Adrenal gland (tissue), 12 donors: Measurements from ENCODE around the gene LRRC31. TPM values are rescaled to one million over a fixed set of nuclear protein-coding genes. Genes with fewer than 3 reads are reported as not detected.

ENCODE experiments used
- DNase-seq, 7 donors: peaks; one replicate each; pipeline ENCODE4 v3.0.0-alpha.2; 2019 to 2020
- H3K27ac ChIP-seq, 5 donors: fragments of 200-600 bp; sonication (generic) in 4 of 5; 1 replicate in 3 of 5; 2 replicates in 2 of 5; pipeline versions ENCODE4 v1.5.1 to v1.8.0; 2016 to 2020; ENCODE audit warnings: mild to moderate bottlenecking in 1 of 5
- H3K27me3 ChIP-seq: fragments of 200-600 bp; 2 replicates; pipeline ENCODE4 v1.8.0; 2021
- H3K36me3 ChIP-seq, 2 donors: fragments of 200-600 bp; replicated peaks in 1 of 2; 1 replicate in 1 of 2; 2 replicates in 1 of 2; pipeline versions ENCODE4 v1.5.1 to v1.8.0; 2018 to 2022
- H3K4me1 ChIP-seq, 2 donors: fragments of 200-600 bp; replicated peaks in 1 of 2; 1 replicate in 1 of 2; 2 replicates in 1 of 2; pipeline versions ENCODE4 v1.5.1 to v1.8.0; 2018 to 2021
- H3K4me3 ChIP-seq, 4 donors: fragments of 200-600 bp; sonication (generic) in 3 of 4; one replicate each; pipeline ENCODE4 v1.5.1; 2016 to 2018
- H3K9me3 ChIP-seq, 3 donors: fragments of 200-600 bp; sonication (generic) in 1 of 3; replicated peaks in 1 of 3; 1 replicate in 2 of 3; 2 replicates in 1 of 3; pipeline versions ENCODE4 v1.5.1 to v1.8.0; 2016 to 2021
- POLR2A ChIP-seq, 2 donors: fragments of 450-650 bp; IDR thresholded peaks; one replicate each; pipeline ENCODE4 v1.6.1; 2017; ENCODE audit warnings: antibody characterized with exemption in 2 of 2, mild to moderate bottlenecking in 2 of 2, moderate library complexity in 1 of 2
- WGBS, 4 donors: extraction: QIAGEN DNeasy Blood & Tissue Kit in 2 of 4; methylation state at CpG; one replicate each; pipeline versions ENCODE4 v1.1.5 to v1.1.7; 2013 to 2017; 5-methylcytosine and 5-hydroxymethylcytosine counted together
- intact Hi-C, 2 donors: fragments of 100-400 bp; cut with DNase I; formaldehyde crosslinking; loops; one replicate each; pipeline versions ENCODE4 v1.14.1 to v1.15.0; 2022 to 2023
- polyA plus RNA-seq, 3 donors: library from polyadenylated mRNA; stranded (reverse); fragments of 200-250 nt in 2 of 3; fragments of 350-450 nt in 1 of 3; fragmentation: Illumina TruSeq in 1 of 3; extraction: RNeasy Lipid Tissue Mini Kit (QIAGEN cat#74804) in 1 of 3; gene quantifications; one replicate each; pipeline ENCODE4 v1.2.3, GENCODE V29; 2013 to 2014
- total RNA-seq, 9 donors: library from RNA; depleted of rRNA in 4 of 9; stranded (reverse); fragments of >200 nt in 4 of 9; fragments of 120-200 nt in 1 of 9; fragmentation: NEBNext Ultra II Directional in 1 of 9; extraction: Animal tissue kit (Norgen Biotek cat#: 25700) in 1 of 9; gene quantifications; one replicate each; pipeline versions ENCODE4 v1.1.0 to v1.2.4, GENCODE V29; 2013 to 2023
- TF ChIP-seq, protein P1 (sequence below), 6 experiments: fragments of 450-650 bp in 4 of 6; fragments of 200-600 bp in 2 of 6; sonication (generic) in 1 of 6; IDR thresholded peaks; 1 replicate in 5 of 6; 2 replicates in 1 of 6; pipeline versions ENCODE4 v1.5.1 to v1.8.0; 2016 to 2021; ENCODE audit warnings: antibody characterized with exemption in 6 of 6, mild to moderate bottlenecking in 2 of 6, moderate library complexity in 1 of 6
- donor health status: healthy with polysubstance abuse.
- donor health status: Bipolar disorder and iron deficiency.
- donor health status: DM: yes; HTN: yes; CAD: no.
- donor health status: DM: no; HTN: no; CAD: no.
- donor health status: DM: no; HTN: no; CAD: no.
- donor health status: DM: yes; HTN: yes; CAD: no.

The LRRC31 gene
- total and polyA plus RNA-seq, 12 donors, result 0.06 TPM; not detected in 11

- TF ChIP-seq, protein P1, sequence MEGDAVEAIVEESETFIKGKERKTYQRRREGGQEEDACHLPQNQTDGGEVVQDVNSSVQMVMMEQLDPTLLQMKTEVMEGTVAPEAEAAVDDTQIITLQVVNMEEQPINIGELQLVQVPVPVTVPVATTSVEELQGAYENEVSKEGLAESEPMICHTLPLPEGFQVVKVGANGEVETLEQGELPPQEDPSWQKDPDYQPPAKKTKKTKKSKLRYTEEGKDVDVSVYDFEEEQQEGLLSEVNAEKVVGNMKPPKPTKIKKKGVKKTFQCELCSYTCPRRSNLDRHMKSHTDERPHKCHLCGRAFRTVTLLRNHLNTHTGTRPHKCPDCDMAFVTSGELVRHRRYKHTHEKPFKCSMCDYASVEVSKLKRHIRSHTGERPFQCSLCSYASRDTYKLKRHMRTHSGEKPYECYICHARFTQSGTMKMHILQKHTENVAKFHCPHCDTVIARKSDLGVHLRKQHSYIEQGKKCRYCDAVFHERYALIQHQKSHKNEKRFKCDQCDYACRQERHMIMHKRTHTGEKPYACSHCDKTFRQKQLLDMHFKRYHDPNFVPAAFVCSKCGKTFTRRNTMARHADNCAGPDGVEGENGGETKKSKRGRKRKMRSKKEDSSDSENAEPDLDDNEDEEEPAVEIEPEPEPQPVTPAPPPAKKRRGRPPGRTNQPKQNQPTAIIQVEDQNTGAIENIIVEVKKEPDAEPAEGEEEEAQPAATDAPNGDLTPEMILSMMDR (IDR thresholded peaks at IDR 0.05), result no peak
- no peak for TF ChIP-seq POLR2A (IDR thresholded peaks at IDR 0.05)
- H3K27ac ChIP-seq, result no peak overlapping the region
- 68 to 80% (median 72%) methylated on average over 2 of the region's 2 CpGs for WGBS, 4 donors
Observed at GRCh38 chr3:169818316-169818715, 51.4 kb downstream of the LRRC31 start.

GRCh38 chr3:169815590-169816150 lies 54.1 kb downstream of the LRRC31 start:
- intact Hi-C loops, result no loop called here
- Histone ChIP-seq H3K9me3 (peaks cover 0 to 5% (median 0%) of the 10 kb centered on the region in 3 donors), H3K4me1 (peaks cover 3 to 9% of the 10 kb centered on the region in 2 donors), H3K4me3 (no peak overlapping the region), H3K27ac (no peak overlapping the region), H3K27me3 (no peaks in the 10 kb centered on the region), H3K36me3 (no peaks in the 10 kb centered on the region)
- WGBS, 4 donors, result 87 to 94% (median 91%) methylated on average over 4 of the region's 4 CpGs
- TF ChIP-seq, protein P1 (IDR thresholded peaks at IDR 0.05), result no peak
- no peak for TF ChIP-seq POLR2A (IDR thresholded peaks at IDR 0.05)
- no peak for DNase-seq

More at GRCh38 chr3:169818316-169818715, 51.4 kb downstream of the LRRC31 start:
- no peak for DNase-seq
- intact Hi-C loops, result no loop called here
- Histone ChIP-seq H3K9me3 (peaks cover 0 to 5% (median 0%) of the 10 kb centered on the region in 3 donors), H3K4me3 (no peak overlapping the region), H3K27me3 (no peaks in the 10 kb centered on the region), H3K4me1 (no peaks in the 10 kb centered on the region), H3K36me3 (no peaks in the 10 kb centered on the region)

GRCh38 chr3:169813757-169814517 lies 55.8 kb downstream of the LRRC31 start:
- Histone ChIP-seq H3K27ac (no peak overlapping the region), H3K36me3 (no peaks in the 10 kb centered on the region), H3K4me1 (peaks cover 3 to 9% of the 10 kb centered on the region in 2 donors), H3K9me3 (peaks cover 0 to 5% (median 0%) of the 10 kb centered on the region in 3 donors), H3K27me3 (no peaks in the 10 kb centered on the region), H3K4me3 (peak overlapping the region in 1 of 4 donors; percentile 59)
- peak in 2 of 7 donors; percentile 10 to 19 for DNase-seq
- TF ChIP-seq, protein P1 (IDR thresholded peaks at IDR 0.05), result peak in 2 of 6 experiments; percentile 12 to 24
- TF ChIP-seq POLR2A (IDR thresholded peaks at IDR 0.05), result no peak
- WGBS, 4 donors, result 60 to 73% (median 64%) methylated on average over 21 to 27 of the region's 27 CpGs
- intact Hi-C loops, result no loop called here

DNA sequence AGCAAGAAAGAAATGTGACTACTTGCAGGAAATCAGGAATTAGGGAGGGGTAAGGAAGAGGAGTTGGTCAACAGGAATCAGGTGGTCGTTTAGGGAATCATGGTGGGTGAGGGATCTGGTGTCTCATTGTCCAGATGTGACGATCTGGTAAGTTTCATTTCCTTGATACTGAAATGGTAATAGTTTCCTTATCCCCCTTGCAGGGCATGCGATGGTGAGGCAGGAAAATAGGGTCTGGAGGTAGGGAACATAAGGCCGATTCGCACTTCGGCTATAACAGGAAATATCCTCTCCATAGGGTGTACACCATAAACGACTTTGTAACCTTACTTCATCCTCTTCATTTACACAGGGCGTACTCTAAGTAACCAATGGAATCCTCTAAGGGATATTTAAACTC lies 56.5 kb downstream of the LRRC31 start:
- Histone ChIP-seq H3K36me3 (no peaks in the 10 kb centered on the region), H3K9me3 (peaks cover 0 to 5% (median 0%) of the 10 kb centered on the region in 3 donors), H3K4me1 (peaks cover 3 to 9% of the 10 kb centered on the region in 2 donors), H3K27me3 (no peaks in the 10 kb centered on the region), H3K4me3 (peak overlapping the region in 1 of 4 donors; percentile 59), H3K27ac (no peak overlapping the region)
- intact Hi-C loops, result no loop called here
- WGBS, 4 donors, result 57 to 66% (median 61%) methylated on average over 8 of the region's 8 CpGs
- no peak for TF ChIP-seq POLR2A (IDR thresholded peaks at IDR 0.05)
- TF ChIP-seq, protein P1 (IDR thresholded peaks at IDR 0.05), result no peak
- DNase-seq, result no peak
